NCI-H1105 (cell line): ENCODE results near the gene CZIB.
"Not testable (repeated sequence)": the region's sequence is repeated elsewhere in the genome, so short reads cannot be mapped to it uniquely, and the experiment has no call there.

Experiments used
- DNase-seq: peaks from one replicate; lab custom pipeline; 2025; lab: John Stamatoyannopoulos, UW

CZIB gene

DNA sequence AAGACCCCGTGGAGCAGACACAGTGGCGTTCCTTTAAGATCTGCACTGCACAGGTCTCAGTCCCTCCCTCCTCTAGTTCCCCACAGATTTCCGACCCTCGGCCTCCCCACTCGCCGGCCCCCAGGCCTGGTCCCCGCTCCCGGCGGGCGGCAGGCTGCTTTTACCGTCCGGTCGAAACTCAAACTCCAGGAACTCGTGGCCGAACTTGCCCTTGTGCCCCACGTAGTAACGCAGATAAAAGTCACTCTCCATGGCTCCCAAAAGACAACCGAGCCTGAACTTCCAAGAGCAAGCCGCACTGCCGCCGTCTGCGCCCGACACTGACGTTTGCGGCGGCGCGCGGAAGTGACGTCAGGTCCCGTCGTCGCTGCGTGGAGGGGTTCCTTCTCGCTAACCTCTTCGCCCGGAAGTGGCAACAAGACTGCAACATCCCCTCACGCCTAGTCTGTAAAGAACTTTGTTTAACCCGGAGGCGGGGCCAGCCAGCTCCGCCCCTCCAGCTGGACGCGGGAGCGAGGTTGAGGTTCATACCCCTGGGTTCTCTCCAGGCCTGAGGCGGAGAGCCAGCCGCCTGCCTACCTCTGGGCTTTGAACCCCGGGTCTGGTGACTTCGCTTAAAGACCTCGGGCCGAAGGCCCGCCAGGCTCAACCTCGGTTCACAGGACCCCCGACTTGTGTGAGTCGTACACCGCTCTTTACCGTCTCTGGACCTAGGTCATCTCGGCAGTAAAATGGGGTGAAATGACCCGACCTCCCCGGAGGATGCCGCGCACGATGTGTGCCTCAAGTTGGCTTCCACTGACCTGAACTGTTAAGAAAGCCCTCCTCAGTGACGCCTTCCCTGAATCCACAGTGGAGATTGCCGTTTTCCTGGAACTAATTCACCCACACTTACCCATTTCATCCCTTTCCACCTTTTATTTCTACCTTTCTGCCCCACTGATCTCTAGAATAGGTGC, 18.0 kb upstream of the CZIB start, which contains the start of gene MAGOH:
Gene MAGOH (minus strand): TSS at position 322 of the 959 bp plus-strand sequence. CDS start 70 bp downstream, at position 252.
- peak; percentile 96 for DNase-seq

DNA sequence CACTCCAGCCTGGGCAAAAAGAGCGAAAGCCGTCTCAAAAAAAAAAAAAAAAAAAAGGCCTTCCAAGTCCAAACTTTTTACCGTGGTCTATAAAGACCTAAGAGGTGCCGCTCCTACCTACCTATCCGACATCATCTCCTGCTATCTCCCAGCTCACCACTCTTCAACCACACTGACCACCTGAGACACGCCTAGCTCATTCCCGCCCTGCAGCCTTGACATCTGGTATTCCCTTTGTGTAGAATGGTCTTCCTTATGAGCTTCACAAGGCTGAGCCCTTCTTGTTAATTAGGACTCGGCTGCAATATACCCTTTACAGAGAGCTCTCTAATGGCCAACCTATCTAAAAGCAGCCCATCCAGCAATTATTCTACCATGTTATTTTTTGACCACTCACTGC, 17.2 kb upstream of the CZIB start:
- no peak for DNase-seq

DNA sequence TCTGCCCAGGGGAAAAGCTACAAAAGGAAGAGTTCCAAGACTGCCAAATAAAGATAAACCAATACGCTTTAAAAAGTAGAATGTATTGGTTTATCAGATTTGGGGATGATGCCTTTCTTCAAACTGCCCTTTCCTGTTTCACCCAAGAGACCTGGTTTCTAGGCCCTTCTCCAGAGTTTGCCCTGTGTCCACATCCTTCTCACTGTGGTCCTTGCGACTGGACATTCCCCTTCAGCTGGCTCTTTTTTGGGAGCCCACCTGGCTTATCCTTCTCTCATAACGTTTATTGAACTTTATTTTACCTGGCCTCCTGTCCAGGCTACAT, 490 bp upstream of the CZIB start:
- no peak for DNase-seq

DNA sequence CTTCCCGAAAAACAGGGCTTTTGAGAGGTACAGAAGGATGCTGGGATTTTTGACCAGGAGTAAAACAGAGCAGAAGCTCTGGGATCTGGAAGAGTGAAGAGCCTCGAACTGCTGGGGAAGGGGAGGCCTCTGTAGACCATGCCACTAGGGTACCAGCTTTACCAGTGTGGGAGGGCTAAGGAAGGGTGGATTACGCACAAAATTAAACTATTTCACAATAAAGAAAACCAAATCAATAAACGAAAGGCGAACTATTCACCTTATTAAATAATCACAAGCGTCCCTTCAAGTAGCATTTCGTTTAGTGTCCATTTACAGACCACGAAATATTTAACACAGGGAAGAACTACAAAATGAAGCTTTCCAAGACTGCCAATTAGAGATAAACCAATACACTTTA, 723 bp downstream of the CZIB start:
- DNase-seq: no peak

DNA sequence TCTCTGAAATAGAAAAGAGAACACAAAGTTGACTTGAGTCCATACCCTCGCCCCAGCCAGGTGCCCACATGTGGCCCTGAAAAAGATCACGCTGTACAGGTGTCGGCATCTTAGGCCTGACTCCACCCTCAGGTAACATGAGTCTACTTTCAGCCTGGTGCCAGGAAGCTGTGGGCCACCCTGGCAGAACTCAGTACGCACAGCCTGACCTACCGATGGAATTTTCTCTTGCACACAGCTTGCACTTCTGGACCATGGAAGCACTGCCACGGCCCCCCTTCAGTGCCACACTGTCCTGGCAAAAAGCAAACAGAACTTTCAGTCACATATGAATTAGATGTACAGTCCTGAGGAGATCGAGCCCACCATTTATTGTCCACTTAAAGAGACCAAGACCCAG, 2.2 kb downstream of the CZIB start:
- DNase-seq: no peak

DNA sequence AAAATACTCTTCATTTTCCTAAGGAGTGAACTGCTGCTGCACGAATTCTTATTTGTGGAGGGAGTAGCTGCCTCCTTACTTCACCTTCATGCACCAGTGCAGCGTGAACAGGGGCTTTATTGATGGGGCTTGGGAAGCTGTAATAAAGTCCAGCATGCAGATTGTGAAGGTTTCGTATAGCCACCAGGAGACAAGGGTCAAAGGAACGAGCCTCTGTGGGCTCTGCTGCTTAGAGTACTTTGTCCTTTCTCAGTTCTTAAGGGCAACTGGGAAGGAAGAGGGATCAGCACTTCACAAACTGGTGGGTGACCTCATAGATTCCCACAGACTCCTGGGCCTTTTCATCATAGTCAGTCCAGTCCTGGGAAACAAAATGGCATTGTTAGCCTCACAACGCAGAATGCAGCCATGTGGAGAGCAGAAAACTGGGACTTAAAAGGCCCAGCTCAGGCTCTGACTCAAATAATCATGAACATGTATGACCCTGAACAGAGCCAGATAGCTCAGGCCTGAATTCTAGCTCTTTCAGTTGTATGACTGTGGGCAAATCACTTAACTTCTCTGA, 6.0 kb downstream of the CZIB start:
- DNase-seq: no peak

DNA sequence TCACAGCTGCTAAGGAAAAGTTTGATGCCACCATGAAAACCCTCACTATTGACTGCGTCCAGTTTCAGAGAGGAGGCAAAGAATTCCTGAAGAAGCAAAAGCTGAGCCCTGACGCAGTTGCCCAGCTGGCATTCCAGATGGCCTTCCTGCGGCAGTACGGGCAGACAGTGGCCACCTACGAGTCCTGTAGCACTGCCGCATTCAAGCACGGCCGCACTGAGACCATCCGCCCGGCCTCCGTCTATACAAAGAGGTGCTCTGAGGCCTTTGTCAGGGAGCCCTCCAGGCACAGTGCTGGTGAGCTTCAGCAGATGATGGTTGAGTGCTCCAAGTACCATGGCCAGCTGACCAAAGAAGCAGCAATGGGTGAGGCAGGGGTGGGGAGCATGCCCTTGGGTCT, 9.5 kb downstream of the CZIB start:
- DNase-seq: no peak

DNA sequence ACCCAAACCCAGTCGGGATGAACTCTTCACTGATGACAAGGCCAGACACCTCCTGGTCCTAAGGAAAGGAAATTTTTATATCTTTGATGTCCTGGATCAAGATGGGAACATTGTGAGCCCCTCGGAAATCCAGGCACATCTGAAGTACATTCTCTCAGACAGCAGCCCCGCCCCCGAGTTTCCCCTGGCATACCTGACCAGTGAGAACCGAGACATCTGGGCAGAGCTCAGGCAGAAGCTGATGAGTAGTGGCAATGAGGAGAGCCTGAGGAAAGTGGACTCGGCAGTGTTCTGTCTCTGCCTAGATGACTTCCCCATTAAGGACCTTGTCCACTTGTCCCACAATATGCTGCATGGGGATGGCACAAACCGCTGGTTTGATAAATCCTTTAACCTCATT, 10.1 kb downstream of the CZIB start:
- DNase-seq: no peak

DNA sequence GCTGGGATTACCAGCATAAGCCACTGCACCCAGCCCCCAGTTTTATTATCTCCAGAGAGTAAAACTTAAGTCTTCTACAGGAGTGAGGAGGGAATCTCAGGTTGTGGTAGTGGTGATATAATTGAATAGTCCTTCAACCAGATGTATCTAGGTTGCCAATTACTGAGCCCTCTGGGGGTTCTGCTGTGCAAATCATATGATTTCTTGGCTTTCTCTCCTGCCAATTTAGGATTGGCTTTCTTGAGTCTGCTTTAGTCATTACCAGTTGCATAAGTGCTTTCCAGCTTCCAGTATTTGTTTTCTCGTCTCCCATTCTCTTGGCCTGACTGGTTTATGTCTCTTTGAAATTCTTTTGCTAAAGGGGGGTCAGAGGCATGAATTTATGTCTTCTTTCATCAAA, 12.7 kb downstream of the CZIB start:
- DNase-seq: no peak

DNA sequence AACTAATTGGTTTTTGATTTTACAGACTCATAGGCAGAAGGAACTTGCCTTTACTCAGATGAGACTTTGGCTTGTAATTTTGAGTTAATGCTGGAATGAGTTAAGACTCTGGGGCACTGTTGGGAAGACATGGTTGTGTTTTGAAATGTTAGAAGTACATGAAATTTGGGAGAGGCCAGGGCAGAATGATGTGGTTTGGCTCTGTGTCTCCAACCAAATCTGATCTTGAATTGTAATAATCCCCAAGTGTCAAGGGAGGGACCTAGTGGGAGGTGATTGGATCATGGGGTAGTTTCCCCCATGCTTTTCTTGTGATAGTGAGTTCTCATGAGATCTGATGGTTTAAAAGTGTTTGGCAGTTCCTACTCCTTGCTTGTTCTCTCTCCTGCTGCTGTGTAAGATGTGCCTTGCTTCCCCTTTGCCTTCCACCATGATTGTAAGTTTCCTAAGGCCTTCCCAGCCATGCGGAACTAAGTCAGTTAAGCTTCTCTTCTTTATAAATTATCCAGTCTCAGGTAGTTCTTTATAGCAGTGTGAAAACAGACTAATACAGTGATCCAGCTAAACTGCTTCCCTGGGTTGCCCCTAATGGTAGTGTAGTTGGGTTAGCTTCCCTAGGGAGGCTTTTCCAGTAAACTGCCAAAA, 13.6 kb downstream of the CZIB start:
- DNase-seq: no peak

DNA sequence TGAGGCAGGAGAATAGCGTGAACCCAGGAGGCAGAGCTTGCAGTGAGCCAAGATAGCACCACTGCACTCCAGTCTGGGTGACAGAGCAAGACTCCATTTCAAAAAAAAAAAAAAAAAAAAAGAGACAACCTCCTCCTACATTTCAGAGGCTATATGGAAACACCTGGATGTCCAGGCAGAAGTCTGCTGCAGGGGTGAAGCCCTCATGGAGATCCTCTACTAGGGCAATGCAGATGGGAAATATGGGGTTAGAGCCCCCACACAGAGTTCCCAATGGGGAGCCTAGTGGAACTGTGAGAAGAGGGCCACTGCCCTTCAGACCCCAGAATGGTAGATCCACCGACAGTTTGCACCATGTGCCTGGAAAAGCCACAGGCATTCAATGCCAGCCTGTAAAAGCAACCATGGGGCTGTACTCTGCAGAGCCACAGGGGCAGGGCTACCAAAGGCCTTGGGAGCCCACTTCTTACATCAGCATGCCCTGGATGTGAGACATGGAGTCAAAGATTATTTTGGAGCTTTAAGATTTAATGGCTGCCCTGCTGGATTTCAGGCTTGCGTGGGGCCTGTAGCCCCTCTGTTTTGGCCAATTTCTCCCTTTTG, 14.2 kb downstream of the CZIB start:
- DNase-seq: not testable (repeated sequence)

DNA sequence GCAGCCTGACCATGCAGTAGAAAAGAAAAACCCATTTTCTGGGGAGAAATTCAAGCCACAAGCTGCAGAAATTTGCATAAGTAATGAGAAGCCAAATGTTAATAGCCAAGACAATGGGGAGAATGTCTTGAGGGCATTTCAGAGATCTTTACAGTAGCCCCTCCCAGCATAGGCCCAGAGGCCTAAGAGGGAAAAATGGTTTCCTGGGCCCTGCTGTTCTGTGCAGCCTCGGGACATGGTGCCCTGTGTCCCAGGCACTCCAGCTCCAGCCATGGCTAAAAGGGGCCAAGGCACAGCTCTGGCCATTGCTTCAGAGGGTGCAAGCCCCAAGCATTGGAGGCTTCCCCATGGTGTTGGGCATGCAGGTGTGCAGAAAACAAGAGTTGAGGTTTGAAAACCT, 14.9 kb downstream of the CZIB start:
- DNase-seq: not testable (repeated sequence)

DNA sequence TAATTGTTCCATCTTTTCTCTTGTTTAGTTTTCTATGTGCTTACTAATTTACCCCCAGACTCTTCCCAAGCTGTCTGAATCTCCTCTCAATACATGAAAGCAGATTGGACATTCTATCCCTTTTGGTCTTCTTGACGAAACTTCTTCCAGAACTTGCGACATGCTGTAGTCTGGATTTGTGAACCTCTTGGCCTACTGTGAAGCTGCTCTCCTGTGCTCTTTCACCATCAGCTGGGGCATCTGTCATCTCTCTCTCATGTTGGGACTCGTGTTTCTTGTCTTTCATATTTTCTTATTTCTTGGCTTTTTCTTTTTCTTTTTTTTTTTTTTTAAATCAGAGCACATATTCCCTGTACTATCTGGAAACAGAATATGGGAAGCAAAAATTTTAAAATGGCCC, 17.0 kb downstream of the CZIB start:
- no peak for DNase-seq

DNA sequence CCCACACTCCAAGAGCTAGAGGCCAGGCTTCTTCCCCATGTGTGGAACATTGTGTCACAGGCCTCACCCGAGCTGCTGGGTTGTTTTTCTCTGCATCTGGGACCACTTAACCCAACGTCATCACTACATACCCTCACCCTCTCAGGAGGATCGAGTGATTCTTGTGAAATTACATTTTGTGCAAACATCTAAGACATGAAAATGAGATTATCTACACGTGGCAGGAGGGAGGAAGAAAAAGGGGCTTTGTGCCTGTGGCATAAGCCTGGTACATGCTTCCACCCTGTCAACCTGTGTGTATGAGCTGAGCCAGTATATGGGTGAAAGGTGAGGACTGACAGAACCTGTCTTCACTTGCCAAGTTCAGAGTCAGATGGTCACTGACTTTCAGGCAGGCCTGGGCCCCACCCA, 22.2 kb downstream of the CZIB start:
- no peak for DNase-seq

DNA sequence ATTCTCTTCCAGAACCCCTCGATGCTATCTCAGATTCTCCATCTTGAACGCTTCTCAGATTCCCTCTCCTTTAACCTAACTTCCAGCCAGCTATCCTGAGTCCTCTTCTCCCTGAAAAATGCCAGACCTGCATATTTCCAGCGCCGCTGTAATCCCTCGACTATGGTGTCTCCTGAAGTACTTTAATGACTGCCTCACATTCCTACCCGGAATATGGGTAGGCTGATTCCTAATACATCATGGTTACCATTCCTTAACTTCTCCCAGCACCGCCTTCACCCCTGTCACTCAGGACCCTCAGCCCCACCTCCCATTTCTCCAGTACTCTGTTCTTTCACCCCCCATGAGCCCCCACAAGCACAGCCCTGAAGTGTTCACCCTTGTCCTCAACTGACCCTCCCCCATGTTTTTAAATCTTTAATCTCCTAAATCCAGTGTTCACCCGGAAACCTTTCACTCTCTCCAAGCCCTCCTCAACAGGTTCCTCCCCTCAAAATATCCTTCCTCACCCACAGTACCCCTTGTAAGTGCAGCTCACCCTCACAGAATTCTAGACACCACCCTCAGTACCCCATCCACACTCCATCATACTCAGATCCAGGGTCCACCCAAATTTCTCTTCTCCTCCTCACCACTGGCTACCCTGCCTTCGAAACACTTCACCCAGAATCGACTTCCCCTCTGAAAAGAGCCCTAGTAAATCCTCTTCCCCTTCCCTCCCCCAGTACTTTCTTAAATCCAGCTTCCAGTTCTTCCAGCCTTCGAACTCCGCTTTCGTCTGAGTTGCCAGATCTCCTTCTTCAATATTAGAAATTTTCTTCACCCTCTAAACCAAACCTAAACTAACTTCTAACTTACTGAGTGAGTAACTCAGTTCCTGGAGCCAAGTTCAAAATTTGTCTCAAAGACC, 22.9 kb downstream of the CZIB start:
- DNase-seq: no peak

DNA sequence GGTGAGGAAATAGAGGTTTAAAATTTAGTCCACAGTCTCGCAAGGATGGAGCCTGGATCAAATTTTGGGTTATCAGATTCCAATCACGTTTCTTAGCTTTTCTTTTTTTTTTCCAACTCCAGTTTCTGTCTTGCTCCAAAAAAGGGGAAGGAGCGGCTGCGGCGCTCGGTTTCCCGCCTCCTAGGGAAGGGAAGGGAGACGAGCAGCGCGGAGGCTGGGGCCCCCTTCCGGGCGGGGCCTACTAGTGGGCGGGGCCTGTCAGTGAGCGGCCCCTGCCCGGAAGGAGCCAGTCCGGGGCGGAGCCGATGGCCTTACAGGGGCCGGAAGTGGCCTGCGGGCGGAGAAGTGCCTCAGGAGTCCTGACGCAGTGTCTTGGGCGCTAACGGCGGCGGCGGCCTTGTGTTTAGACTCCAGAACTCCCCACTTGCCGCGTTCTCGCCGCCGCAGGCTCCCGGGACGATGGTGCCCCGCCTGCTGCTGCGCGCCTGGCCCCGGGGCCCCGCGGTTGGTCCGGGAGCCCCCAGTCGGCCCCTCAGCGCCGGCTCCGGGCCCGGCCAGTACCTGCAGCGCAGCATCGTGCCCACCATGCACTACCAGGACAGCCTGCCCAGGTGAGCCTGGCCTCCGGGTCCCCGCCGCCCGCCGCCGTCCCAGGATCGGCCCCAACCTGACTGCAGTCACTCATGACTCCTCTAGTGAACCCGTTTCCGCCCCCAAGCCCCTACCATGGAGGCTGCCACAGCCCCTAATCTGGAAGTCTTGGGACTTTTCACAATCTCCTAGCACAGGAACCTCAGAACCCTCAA, 23.7 kb downstream of the CZIB start, which contains the start of gene CPT2:
Gene CPT2 (plus strand): TSS at position 340 of the 806 bp plus-strand sequence. CDS start 120 bp downstream, at position 460.
- peak; percentile 94 for DNase-seq

DNA sequence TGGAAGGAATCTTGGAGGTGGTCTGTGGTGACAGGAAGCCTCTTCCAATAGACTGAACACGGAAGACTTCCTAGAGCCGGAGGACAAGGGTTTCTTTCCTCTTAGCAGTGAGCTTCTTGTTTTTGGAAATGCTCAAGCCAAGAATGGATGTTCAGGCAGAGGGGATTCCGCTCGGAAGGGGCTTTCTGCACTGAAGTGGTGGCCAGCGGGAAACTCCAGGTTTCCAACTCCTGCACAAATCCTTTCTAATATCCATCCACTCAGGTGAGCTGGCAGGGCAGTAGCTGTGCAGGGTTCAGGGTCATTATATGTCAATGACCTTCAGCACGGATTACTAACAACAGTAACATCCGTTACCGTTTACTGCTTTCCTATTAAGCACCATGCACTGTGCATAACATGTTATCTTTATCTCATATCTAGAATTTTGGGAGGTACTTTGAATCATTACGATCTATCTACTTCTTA, 24.4 kb downstream of the CZIB start:
- DNase-seq: no peak

DNA sequence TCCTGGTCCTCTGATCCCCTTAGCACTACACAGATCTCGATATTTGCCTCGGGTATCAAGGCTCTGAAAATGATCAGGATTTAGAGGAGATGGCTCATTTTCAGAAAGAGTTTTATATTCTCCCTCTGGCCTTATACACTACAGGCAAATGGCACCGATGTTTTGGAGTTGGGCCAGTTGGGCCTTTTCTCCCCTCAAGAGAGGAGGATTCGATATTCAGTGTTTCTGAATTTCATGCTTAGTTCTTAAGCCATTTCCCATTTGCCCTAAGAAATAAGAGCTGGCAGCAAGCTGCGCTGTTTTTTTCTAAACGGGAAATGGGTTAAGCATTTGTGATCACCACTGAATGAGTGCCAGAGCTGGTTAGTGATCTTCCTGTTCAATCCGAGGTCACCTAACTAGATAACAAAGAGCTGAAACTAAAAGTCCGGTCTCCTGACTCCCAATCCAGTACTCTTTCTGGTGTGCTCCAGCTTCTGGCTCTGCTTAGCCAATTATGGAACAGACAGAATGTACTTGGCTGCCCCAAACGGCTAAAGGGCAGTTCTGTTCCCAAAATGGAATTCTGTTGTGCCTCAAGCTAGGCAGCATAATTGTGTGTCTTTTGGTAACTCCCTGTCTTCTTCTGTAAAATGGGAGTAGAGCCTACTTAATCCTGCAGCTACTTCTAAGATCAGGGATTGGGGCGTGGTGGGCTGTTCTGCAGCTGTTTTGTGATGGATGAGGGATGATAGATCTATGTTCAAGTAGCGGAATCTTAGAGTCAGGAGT, 25.0 kb downstream of the CZIB start:
- DNase-seq: no peak

DNA sequence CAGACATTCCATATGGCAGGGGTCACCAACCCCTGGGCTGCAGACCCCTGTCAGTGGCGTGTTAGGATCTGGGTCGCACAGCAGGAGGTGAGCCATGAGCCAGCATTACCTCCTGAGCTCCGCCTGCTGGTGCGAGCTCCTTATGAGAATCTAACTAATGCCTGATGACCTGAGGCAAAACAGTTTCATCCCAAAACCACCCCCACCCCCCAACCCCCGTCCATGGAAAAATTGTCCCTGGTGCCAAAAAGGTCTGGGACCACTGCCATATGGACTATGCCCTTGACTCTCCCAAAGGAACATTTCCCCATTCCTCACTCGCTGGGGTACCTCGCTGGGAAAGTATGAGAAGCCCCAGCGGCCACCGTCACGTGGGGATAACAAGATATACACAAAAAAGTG, 30.2 kb downstream of the CZIB start:
- no peak for DNase-seq

DNA sequence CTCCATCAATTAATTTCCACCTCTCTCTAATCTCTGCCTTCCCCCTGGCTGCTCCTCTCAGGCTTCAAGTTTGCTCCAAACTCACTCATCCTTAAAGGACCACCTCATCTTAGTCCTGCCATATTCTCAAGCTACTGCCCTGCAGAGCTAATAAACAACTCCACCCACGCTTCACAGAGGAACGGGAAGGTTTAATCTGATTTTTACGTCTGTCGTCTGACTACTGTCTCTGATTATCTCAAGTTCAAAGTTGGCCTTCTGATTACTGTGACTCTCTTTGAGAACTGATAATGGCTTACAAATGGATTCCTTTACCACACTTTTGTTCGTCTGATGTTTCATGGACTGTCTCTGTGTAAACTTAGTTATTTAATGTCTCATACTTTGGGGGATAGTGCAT, 31.4 kb downstream of the CZIB start:
- no peak for DNase-seq
